SU-DHL-6 (cell line): ENCODE measurements around the gene ZNF23.

Experiments
- H2AFZ ChIP-seq: fragments of 200-600 bp; sonication (generic); 2 replicates; pipeline ENCODE4 v1.6.1; 2014; ENCODE audit warnings: low read depth, mild to moderate bottlenecking, moderate library complexity, mixed read lengths, antibody characterized with exemption, low read length; ENCODE audit not compliant: severe bottlenecking
- H3F3A ChIP-seq: fragments of 200-600 bp; shearing (Covaris generic); 2 replicates; pipeline ENCODE4 v1.6.0; 2016; ENCODE audit warnings: antibody characterized with exemption, mild to moderate bottlenecking; ENCODE audit not compliant: insufficient read depth
- H3K27ac ChIP-seq: fragments of 200-600 bp; sonication (generic); 2 replicates; pipeline ENCODE4 v1.5.1; 2016; ENCODE audit warnings: low read depth, mild to moderate bottlenecking, low read length, moderate library complexity, mixed read lengths
- H3K27me3 ChIP-seq: fragments of 200-600 bp; sonication (generic), shearing (Covaris generic); 2 replicates; pipeline ENCODE4 v1.6.0; 2014; ENCODE audit warnings: mild to moderate bottlenecking, low read length
- H3K36me3 ChIP-seq: fragments of 200-600 bp; sonication (generic); 2 replicates; pipeline ENCODE4 v1.6.1; 2014; ENCODE audit warnings: mild to moderate bottlenecking, low read length, mixed read lengths
- H3K4me2 ChIP-seq: fragments of 300-600, 200-600 bp; shearing (Covaris generic), sonication (generic); 2 replicates; pipeline ENCODE4 v1.6.0; 2014; ENCODE audit warnings: low read length, low read depth, mild to moderate bottlenecking; ENCODE audit not compliant: poor library complexity, severe bottlenecking
- H3K4me3 ChIP-seq: fragments of 200-600 bp; sonication (generic); 2 replicates; pipeline ENCODE4 v1.5.1; 2014; ENCODE audit warnings: antibody characterized with exemption, low read length, mild to moderate bottlenecking, mixed read lengths; ENCODE audit not compliant: insufficient read depth, poor library complexity, severe bottlenecking
- H3K79me2 ChIP-seq: fragments of 200-600 bp; sonication (generic); 2 replicates; pipeline ENCODE4 v1.6.1; 2014; ENCODE audit warnings: mild to moderate bottlenecking, low read length, moderate library complexity; ENCODE audit not compliant: insufficient read depth
- H3K9ac ChIP-seq: fragments of 200-600 bp; sonication (generic); 2 replicates; pipeline ENCODE4 v1.7.0; 2014; ENCODE audit warnings: mild to moderate bottlenecking, low read length
- H3K9me2 ChIP-seq: fragments of 200-600 bp; sonication (generic); replicated peaks from 2 replicates; pipeline ENCODE4 v1.6.1; 2014; ENCODE audit warnings: low read length; ENCODE audit not compliant: insufficient read depth
- H3K9me3 ChIP-seq: fragments of 200-600 bp; sonication (generic); 2 replicates; pipeline ENCODE4 v1.6.1; 2014; ENCODE audit warnings: low read length, mixed read lengths; ENCODE audit not compliant: insufficient read depth
- H4K20me1 ChIP-seq: fragments of 200-600 bp; sonication (generic); 2 replicates; pipeline ENCODE4 v1.6.1; 2014; ENCODE audit warnings: low read depth, mild to moderate bottlenecking, antibody characterized with exemption, low read length, moderate library complexity, mixed read lengths
- EZH2phosphoT487 ChIP-seq: fragments of 200-600 bp; sonication (generic), shearing (Covaris generic); conservative IDR thresholded peaks from 2 replicates; pipeline ENCODE4 v1.6.1; 2018; ENCODE audit warnings: mild to moderate bottlenecking, antibody characterized with exemption, low read length, moderate library complexity, mixed read lengths
- TF ChIP-seq, protein P1 (sequence below): fragments of 200-600 bp; sonication (generic); IDR thresholded peaks from one replicate; pipeline ENCODE4 v1.5.1; 2017; ENCODE audit warnings: antibody characterized with exemption, mild to moderate bottlenecking, low read length, moderate library complexity; ENCODE audit not compliant: insufficient read depth, poor library complexity, severe bottlenecking

The ZNF23 gene

DNA sequence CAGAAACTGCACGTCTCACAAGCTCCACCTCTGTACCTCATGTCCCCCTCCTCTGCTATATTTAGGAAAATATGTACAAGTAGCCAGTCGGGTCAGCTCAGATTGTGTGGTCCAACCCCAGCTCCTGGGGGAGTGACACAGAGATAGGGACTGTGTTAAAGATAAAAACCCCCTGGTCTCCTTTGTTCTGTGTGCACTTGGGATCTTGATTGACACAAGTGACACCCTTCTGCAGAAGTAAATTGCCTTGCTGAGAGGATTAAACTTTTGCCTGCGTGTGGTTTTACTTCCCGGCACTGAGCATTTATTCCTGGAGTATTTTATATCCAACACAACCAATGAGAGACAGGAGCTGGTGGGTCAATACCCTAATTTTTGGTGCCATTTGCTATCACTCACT is 57.7 kb downstream of the ZNF23 start:
- Histone ChIP-seq H3K36me3 (no peaks in the 10 kb centered on the region), H3K4me3 (no peak overlapping the region), H4K20me1 (no peaks in the 10 kb centered on the region), H3K9me2 (no peaks in the 10 kb centered on the region), H3K27ac (no peak overlapping the region), H3K9ac (no peak overlapping the region), H3F3A (no peaks in the 10 kb centered on the region), H3K9me3 (no peaks in the 10 kb centered on the region), H2AFZ (no peak overlapping the region), H3K4me2 (no peak overlapping the region), H3K79me2 (no peaks in the 10 kb centered on the region), H3K27me3 (no peaks in the 10 kb centered on the region)
- TF ChIP-seq EZH2phosphoT487 = no peak
- TF ChIP-seq, protein P1, sequence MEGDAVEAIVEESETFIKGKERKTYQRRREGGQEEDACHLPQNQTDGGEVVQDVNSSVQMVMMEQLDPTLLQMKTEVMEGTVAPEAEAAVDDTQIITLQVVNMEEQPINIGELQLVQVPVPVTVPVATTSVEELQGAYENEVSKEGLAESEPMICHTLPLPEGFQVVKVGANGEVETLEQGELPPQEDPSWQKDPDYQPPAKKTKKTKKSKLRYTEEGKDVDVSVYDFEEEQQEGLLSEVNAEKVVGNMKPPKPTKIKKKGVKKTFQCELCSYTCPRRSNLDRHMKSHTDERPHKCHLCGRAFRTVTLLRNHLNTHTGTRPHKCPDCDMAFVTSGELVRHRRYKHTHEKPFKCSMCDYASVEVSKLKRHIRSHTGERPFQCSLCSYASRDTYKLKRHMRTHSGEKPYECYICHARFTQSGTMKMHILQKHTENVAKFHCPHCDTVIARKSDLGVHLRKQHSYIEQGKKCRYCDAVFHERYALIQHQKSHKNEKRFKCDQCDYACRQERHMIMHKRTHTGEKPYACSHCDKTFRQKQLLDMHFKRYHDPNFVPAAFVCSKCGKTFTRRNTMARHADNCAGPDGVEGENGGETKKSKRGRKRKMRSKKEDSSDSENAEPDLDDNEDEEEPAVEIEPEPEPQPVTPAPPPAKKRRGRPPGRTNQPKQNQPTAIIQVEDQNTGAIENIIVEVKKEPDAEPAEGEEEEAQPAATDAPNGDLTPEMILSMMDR = no peak

DNA sequence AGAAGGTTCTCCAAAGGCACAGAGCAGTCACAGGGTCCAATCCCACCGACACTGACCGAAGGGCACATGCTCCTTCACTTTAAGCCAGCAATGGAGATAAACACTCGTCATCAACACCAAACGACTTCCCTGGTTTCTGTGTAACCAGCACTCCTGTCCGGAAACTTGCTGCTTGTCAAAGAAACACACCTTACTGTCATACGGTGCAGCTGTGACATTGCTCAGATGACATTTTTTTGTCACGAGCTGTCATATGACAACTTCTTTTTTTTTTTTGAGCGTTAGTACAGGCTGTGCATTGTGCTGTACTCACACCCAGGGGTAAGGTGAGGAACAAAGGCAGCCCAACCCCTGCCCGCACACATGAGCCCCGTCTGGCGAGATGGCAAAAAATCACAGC is 59.4 kb downstream of the ZNF23 start:
- Histone ChIP-seq H3K27ac (no peak overlapping the region), H3K27me3 (no peaks in the 10 kb centered on the region), H3K9ac (no peak overlapping the region), H2AFZ (no peak overlapping the region), H3K36me3 (no peaks in the 10 kb centered on the region), H3K79me2 (no peaks in the 10 kb centered on the region), H4K20me1 (no peaks in the 10 kb centered on the region), H3K4me2 (no peak overlapping the region), H3K9me2 (no peaks in the 10 kb centered on the region), H3K4me3 (no peak overlapping the region), H3F3A (no peaks in the 10 kb centered on the region), H3K9me3 (no peaks in the 10 kb centered on the region)
- TF ChIP-seq, protein P1 = no peak
- no peak for TF ChIP-seq EZH2phosphoT487

DNA sequence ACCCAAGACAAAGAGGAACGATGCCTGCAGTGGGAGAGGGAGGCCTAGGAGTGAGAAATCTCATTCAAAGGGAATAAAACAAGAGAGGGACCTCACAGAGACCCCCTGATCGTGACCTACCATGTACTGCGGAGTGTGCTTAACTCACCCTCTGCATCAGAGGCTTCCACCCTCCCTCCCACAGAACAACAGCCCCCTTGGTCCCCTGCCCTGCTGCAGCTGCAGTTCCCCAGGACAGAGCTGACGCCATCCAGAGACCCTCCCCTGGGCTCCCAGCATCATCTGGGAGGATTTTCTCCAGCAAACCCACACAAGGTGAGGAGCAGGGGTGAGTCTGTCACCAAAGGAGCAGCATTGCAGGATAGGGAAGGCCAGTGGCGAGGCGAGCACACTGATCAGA is 60.0 kb downstream of the ZNF23 start:
- Histone ChIP-seq H3K27me3 (no peaks in the 10 kb centered on the region), H3K9me3 (no peaks in the 10 kb centered on the region), H4K20me1 (no peaks in the 10 kb centered on the region), H3K79me2 (no peaks in the 10 kb centered on the region), H3F3A (no peaks in the 10 kb centered on the region), H2AFZ (no peak overlapping the region), H3K9me2 (no peaks in the 10 kb centered on the region), H3K4me3 (no peak overlapping the region), H3K36me3 (no peaks in the 10 kb centered on the region), H3K9ac (no peak overlapping the region), H3K4me2 (no peak overlapping the region), H3K27ac (no peak overlapping the region)
- TF ChIP-seq, protein P1 = no peak
- TF ChIP-seq EZH2phosphoT487 = no peak
